ENCODE results near the gene USP6NL.

USP6NL gene

DNA sequence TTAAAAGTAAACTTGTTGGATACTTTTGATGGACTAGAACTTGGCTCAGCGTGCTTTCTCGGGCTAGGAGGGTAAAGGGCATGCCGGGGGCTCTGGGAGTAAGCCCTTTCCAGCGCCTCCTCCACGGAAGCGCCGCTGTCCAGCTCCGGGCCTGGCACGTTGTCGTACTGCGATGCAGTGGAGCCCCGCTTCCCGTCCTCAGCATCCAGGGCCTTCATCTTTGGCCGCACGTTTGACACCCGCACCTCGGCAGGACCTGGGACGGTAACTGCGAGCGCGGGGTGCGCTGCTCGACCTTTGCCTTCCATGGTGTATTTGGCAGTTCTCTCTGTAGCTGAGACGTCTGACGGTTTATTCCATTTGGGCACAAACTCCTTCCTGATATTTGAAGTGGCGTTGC is 148.3 kb downstream of the USP6NL start:
- Histone ChIP-seq H2AK5ac (ENCODE audit: low read depth, low read length) (no peak overlapping the region), H2BK12ac (ENCODE audit: low read length) (no peak overlapping the region), H2BK120ac (ENCODE audit: low read depth, low read length) (no peak overlapping the region), H3K27me3 (ENCODE audit: control insufficient read depth in 3 of 3, insufficient read depth in 3 of 3, low read depth in 1 of 3, low read length in 3 of 3) (no peaks in the 10 kb centered on the region), H3K23ac (ENCODE audit: low read depth, low read length, poor library complexity) (no peak overlapping the region), H3K9me3 (replicated peaks in 1 of 2; ENCODE audit: control insufficient read depth in 2 of 2, insufficient read depth in 1 of 2, low read depth in 1 of 2, low read length in 2 of 2) (no peaks in the 10 kb centered on the region), H3K4me2 (ENCODE audit: insufficient read depth, low read length, poor library complexity, severe bottlenecking) (no peak overlapping the region), H3K9ac (ENCODE audit: low read depth, low read length, poor library complexity) (no peak overlapping the region), H2BK5ac (ENCODE audit: low read length) (no peak overlapping the region), H3K27ac (replicated peaks; ENCODE audit: low read length) (no peak overlapping the region), H2AFZ (ENCODE audit: low read length) (no peak overlapping the region), H3K36me3 (replicated peaks in 1 of 2; ENCODE audit: control insufficient read depth in 2 of 2, insufficient read depth in 2 of 2, low read length in 2 of 2) (peaks cover 21 to 86% of the 10 kb centered on the region in 2 donors), H4K91ac (ENCODE audit: low read depth, low read length, poor library complexity) (no peak overlapping the region), H3K4me3 (ENCODE audit: low read length in 2 of 2) (no peak overlapping the region), H2BK15ac (ENCODE audit: low read length) (no peak overlapping the region), H3K4ac (ENCODE audit: low read length) (no peak overlapping the region), H3K14ac (ENCODE audit: low read length) (no peak overlapping the region), H3K79me1 (ENCODE audit: low read depth, low read length) (peaks cover 7% of the 10 kb centered on the region), H3K4me1 (ENCODE audit: control insufficient read depth in 2 of 2, insufficient read depth in 1 of 2, low read depth in 1 of 2, low read length in 2 of 2) (no peaks in the 10 kb centered on the region), H3K18ac (ENCODE audit: low read length) (no peak overlapping the region), H4K8ac (ENCODE audit: low read depth, low read length) (no peak overlapping the region)
- no CpG with 5 or more reads among the region's 26 CpGs for WGBS, 2 donors (ENCODE audit: extremely low coverage in 2 of 2, insufficient read length in 2 of 2, insufficient replicate concordance in 1 of 2)
- no peak for DNase-seq (ENCODE audit: low spot score)

DNA sequence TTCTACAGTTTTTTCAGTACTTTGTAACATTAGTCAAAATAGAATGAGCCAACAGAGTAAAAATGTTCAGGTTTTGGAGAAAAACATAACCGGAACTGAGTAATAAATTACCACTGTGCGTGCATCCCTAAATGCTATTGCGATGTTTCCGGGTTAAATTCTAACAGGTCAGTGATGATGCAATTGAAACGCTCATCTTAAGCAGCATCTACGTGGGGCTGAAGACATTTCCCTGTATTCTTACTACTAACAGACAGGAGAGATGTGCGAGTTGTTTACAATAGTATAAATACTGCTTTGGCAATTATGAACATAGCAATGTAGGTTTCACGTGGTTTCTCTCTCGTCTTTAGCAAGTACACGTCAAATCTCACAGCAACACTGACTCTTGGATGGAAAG is 149.4 kb downstream of the USP6NL start:
- no peaks in the 10 kb centered on the region for H3K27me3 ChIP-seq (ENCODE audit: control insufficient read depth in 3 of 3, insufficient read depth in 3 of 3, low read depth in 1 of 3, low read length in 3 of 3)
- no peaks in the 10 kb centered on the region for H3K9me3 ChIP-seq (replicated peaks in 1 of 2; ENCODE audit: control insufficient read depth in 2 of 2, insufficient read depth in 1 of 2, low read depth in 1 of 2, low read length in 2 of 2)
- H4K91ac ChIP-seq (ENCODE audit: low read depth, low read length, poor library complexity): no peak overlapping the region
- peaks cover 22 to 88% of the 10 kb centered on the region in 2 donors for H3K36me3 ChIP-seq (replicated peaks in 1 of 2; ENCODE audit: control insufficient read depth in 2 of 2, insufficient read depth in 2 of 2, low read length in 2 of 2)
- no peak overlapping the region for H2AK5ac ChIP-seq (ENCODE audit: low read depth, low read length)
- H3K79me1 ChIP-seq (ENCODE audit: low read depth, low read length): peaks cover 7% of the 10 kb centered on the region
- H2BK15ac ChIP-seq (ENCODE audit: low read length): no peak overlapping the region
- no peak overlapping the region for H4K8ac ChIP-seq (ENCODE audit: low read depth, low read length)
- no peak overlapping the region for H3K27ac ChIP-seq (replicated peaks; ENCODE audit: low read length)
- H3K14ac ChIP-seq (ENCODE audit: low read length): no peak overlapping the region
- no peak overlapping the region for H3K18ac ChIP-seq (ENCODE audit: low read length)
- H3K4ac ChIP-seq (ENCODE audit: low read length): no peak overlapping the region
- H2BK120ac ChIP-seq (ENCODE audit: low read depth, low read length): no peak overlapping the region
- H3K4me2 ChIP-seq (ENCODE audit: insufficient read depth, low read length, poor library complexity, severe bottlenecking): no peak overlapping the region
- no peak overlapping the region for H2BK5ac ChIP-seq (ENCODE audit: low read length)
- no peak overlapping the region for H3K4me3 ChIP-seq (ENCODE audit: low read length in 2 of 2)
- H3K4me1 ChIP-seq (ENCODE audit: control insufficient read depth in 2 of 2, insufficient read depth in 1 of 2, low read depth in 1 of 2, low read length in 2 of 2): no peaks in the 10 kb centered on the region
- no CpG with 5 or more reads among the region's 10 CpGs for WGBS, 2 donors (ENCODE audit: extremely low coverage in 2 of 2, insufficient read length in 2 of 2, insufficient replicate concordance in 1 of 2)
- H2BK12ac ChIP-seq (ENCODE audit: low read length): no peak overlapping the region
- H3K9ac ChIP-seq (ENCODE audit: low read depth, low read length, poor library complexity): no peak overlapping the region
- DNase-seq (ENCODE audit: low spot score): no peak
- H2AFZ ChIP-seq (ENCODE audit: low read length): no peak overlapping the region
- H3K23ac ChIP-seq (ENCODE audit: low read depth, low read length, poor library complexity): no peak overlapping the region

DNA sequence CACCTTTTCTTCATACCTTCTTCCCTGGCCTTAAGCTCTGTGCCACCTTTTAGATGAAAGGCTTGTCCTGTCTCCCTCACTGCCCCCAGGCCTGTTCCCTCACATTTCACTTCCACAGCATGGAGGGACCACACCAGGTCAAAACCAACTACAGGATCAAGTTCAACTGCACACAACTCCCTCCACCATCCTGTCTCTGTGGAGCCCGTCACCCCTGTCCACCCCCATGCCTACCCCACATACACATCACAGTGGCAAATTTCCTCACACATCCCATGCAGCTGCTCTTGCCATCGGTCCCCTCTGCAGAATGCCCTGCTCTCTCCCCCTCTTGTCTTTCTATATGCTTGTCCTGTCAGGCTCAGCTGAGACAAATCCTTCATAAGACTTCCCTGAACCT is 154.1 kb downstream of the USP6NL start:
- Histone ChIP-seq H3K27me3 (ENCODE audit: control insufficient read depth in 3 of 3, insufficient read depth in 3 of 3, low read depth in 1 of 3, low read length in 3 of 3) (no peaks in the 10 kb centered on the region), H2BK15ac (ENCODE audit: low read length) (no peak overlapping the region), H3K36me3 (replicated peaks in 1 of 2; ENCODE audit: control insufficient read depth in 2 of 2, insufficient read depth in 2 of 2, low read length in 2 of 2) (peaks cover 7 to 43% of the 10 kb centered on the region in 2 donors), H2BK120ac (ENCODE audit: low read depth, low read length) (no peak overlapping the region), H4K91ac (ENCODE audit: low read depth, low read length, poor library complexity) (no peak overlapping the region), H2AFZ (ENCODE audit: low read length) (no peak overlapping the region), H2AK5ac (ENCODE audit: low read depth, low read length) (no peak overlapping the region), H3K4me3 (ENCODE audit: low read length in 2 of 2) (peak overlapping the region in 1 of 2 donors; percentile 29), H3K4me2 (ENCODE audit: insufficient read depth, low read length, poor library complexity, severe bottlenecking) (no peak overlapping the region), H3K9me3 (replicated peaks in 1 of 2; ENCODE audit: control insufficient read depth in 2 of 2, insufficient read depth in 1 of 2, low read depth in 1 of 2, low read length in 2 of 2) (no peaks in the 10 kb centered on the region), H3K4ac (ENCODE audit: low read length) (no peak overlapping the region), H3K18ac (ENCODE audit: low read length) (no peak overlapping the region), H3K23ac (ENCODE audit: low read depth, low read length, poor library complexity) (no peak overlapping the region), H3K79me1 (ENCODE audit: low read depth, low read length) (peaks cover 2% of the 10 kb centered on the region), H3K4me1 (ENCODE audit: control insufficient read depth in 2 of 2, insufficient read depth in 1 of 2, low read depth in 1 of 2, low read length in 2 of 2) (no peaks in the 10 kb centered on the region), H3K9ac (ENCODE audit: low read depth, low read length, poor library complexity) (no peak overlapping the region), H3K14ac (ENCODE audit: low read length) (no peak overlapping the region), H2BK12ac (ENCODE audit: low read length) (no peak overlapping the region), H3K27ac (replicated peaks; ENCODE audit: low read length) (no peak overlapping the region), H2BK5ac (ENCODE audit: low read length) (no peak overlapping the region), H4K8ac (ENCODE audit: low read depth, low read length) (no peak overlapping the region)
- WGBS, 2 donors (ENCODE audit: extremely low coverage in 2 of 2, insufficient read length in 2 of 2, insufficient replicate concordance in 1 of 2): no CpG with 5 or more reads among the region's 2 CpGs
- DNase-seq (ENCODE audit: low spot score): no peak

DNA sequence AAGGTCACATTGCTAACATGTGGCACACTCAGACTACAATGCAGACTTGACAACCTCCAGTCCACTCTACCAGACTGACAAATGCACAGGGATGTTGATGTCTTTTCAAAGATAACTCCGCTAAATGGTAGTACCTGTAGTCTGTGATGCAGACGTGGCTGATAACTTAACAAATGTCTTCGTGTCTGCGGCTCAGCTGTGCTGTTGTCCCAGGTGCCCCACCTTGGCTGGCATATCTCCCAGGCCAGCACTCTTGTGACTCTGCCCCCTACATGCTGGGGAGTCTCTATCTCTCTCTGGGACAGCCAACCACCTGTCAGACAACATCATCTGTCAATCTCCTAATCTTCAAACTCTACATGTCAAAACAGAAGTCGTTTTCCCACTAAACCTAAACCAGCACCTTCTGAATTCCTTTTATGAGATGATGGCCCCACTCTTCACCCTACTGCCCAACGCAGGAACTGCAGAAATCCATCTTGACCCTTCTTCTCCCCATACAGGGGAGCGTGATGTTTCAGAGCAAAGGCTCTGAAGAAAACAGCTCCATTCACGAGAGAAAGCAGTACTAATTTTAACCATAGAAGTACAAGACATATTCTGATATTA is 156.4 kb downstream of the USP6NL start:
- H3K27ac ChIP-seq (replicated peaks; ENCODE audit: low read length): no peak overlapping the region
- H3K4me1 ChIP-seq (ENCODE audit: control insufficient read depth in 2 of 2, insufficient read depth in 1 of 2, low read depth in 1 of 2, low read length in 2 of 2): no peaks in the 10 kb centered on the region
- no CpG with 5 or more reads among the region's 8 CpGs for WGBS, 2 donors (ENCODE audit: extremely low coverage in 2 of 2, insufficient read length in 2 of 2, insufficient replicate concordance in 1 of 2)
- H3K23ac ChIP-seq (ENCODE audit: low read depth, low read length, poor library complexity): no peak overlapping the region
- no peak overlapping the region for H3K4me3 ChIP-seq (ENCODE audit: low read length in 2 of 2)
- peaks cover 4 to 22% of the 10 kb centered on the region in 2 donors for H3K36me3 ChIP-seq (replicated peaks in 1 of 2; ENCODE audit: control insufficient read depth in 2 of 2, insufficient read depth in 2 of 2, low read length in 2 of 2)
- H2AFZ ChIP-seq (ENCODE audit: low read length): no peak overlapping the region
- H2BK15ac ChIP-seq (ENCODE audit: low read length): no peak overlapping the region
- no peak overlapping the region for H2BK120ac ChIP-seq (ENCODE audit: low read depth, low read length)
- H3K9ac ChIP-seq (ENCODE audit: low read depth, low read length, poor library complexity): no peak overlapping the region
- H2BK5ac ChIP-seq (ENCODE audit: low read length): no peak overlapping the region
- no peak overlapping the region for H3K4me2 ChIP-seq (ENCODE audit: insufficient read depth, low read length, poor library complexity, severe bottlenecking)
- H3K14ac ChIP-seq (ENCODE audit: low read length): no peak overlapping the region
- no peak for DNase-seq (ENCODE audit: low spot score)
- no peak overlapping the region for H2AK5ac ChIP-seq (ENCODE audit: low read depth, low read length)
- H3K27me3 ChIP-seq (ENCODE audit: control insufficient read depth in 3 of 3, insufficient read depth in 3 of 3, low read depth in 1 of 3, low read length in 3 of 3): no peaks in the 10 kb centered on the region
- H3K4ac ChIP-seq (ENCODE audit: low read length): no peak overlapping the region
- no peak overlapping the region for H2BK12ac ChIP-seq (ENCODE audit: low read length)
- no peaks in the 10 kb centered on the region for H3K79me1 ChIP-seq (ENCODE audit: low read depth, low read length)
- H3K18ac ChIP-seq (ENCODE audit: low read length): no peak overlapping the region
- H3K9me3 ChIP-seq (replicated peaks in 1 of 2; ENCODE audit: control insufficient read depth in 2 of 2, insufficient read depth in 1 of 2, low read depth in 1 of 2, low read length in 2 of 2): peaks cover 0 to 2% of the 10 kb centered on the region in 2 donors
- no peak overlapping the region for H4K91ac ChIP-seq (ENCODE audit: low read depth, low read length, poor library complexity)
- no peak overlapping the region for H4K8ac ChIP-seq (ENCODE audit: low read depth, low read length)
